Raji (cell line): ENCODE measurements around the gene CA11.
A peak's percentile ranks its signal among the peaks of the same experiment; 100 is the strongest.

Source experiments
- POLR2A ChIP-seq: IDR thresholded peaks from 2 replicates; pipeline ENCODE4 v1.6.1; 2011; ENCODE audit warnings: low read depth, low read length, control low read depth; ENCODE audit not compliant: insufficient read depth

CA11 gene

GRCh38 chr19:48671446-48671995 is 25.5 kb upstream of the CA11 start:
- TF ChIP-seq POLR2A = no peak

- no peak for TF ChIP-seq POLR2A
These were observed 24.9 kb upstream of the CA11 start for GRCh38 chr19:48670699-48671445.

- TF ChIP-seq POLR2A = no peak
These were observed 24.1 kb upstream of the CA11 start for GRCh38 chr19:48669903-48670668.

GRCh38 chr19:48668761-48669160 is 22.8 kb upstream of the CA11 start:
- TF ChIP-seq POLR2A = no peak

GRCh38 chr19:48668332-48668731 is 22.3 kb upstream of the CA11 start:
- TF ChIP-seq POLR2A = no peak

- TF ChIP-seq POLR2A = no peak
These were observed 19.8 kb upstream of the CA11 start for GRCh38 chr19:48665786-48666185.

- TF ChIP-seq POLR2A = no peak
These were observed 18.5 kb upstream of the CA11 start for GRCh38 chr19:48664476-48664875.

- TF ChIP-seq POLR2A = no peak
These were observed 17.7 kb upstream of the CA11 start for GRCh38 chr19:48663667-48664066.

- no peak for TF ChIP-seq POLR2A
These were observed 15.7 kb upstream of the CA11 start for GRCh38 chr19:48661711-48662090.

GRCh38 chr19:48660852-48661710 is 15.1 kb upstream of the CA11 start:
- peak; percentile 61 for TF ChIP-seq POLR2A

- no peak for TF ChIP-seq POLR2A
These were observed 13.8 kb upstream of the CA11 start for GRCh38 chr19:48659768-48660167.

DNA sequence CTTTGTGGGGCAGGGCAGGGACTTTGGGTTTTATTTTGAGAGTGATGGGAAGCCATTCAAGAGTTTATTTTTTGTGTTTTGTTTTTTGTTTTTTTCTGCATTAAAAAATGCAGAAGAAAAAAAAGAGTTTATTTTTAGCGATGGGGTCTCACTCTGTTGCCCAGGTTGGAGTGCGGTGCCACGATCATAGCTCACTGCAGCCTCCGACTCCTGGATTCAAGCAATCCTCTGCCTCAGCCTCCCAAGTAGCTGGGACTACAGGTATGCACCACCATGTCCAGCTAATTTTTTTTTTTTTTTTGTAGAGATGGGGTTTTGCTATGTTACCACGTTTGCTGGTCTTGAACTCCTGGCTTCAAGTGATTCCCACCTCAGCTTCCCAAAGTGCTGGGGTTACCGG is 12.5 kb upstream of the CA11 start:
- TF ChIP-seq POLR2A = no peak

DNA sequence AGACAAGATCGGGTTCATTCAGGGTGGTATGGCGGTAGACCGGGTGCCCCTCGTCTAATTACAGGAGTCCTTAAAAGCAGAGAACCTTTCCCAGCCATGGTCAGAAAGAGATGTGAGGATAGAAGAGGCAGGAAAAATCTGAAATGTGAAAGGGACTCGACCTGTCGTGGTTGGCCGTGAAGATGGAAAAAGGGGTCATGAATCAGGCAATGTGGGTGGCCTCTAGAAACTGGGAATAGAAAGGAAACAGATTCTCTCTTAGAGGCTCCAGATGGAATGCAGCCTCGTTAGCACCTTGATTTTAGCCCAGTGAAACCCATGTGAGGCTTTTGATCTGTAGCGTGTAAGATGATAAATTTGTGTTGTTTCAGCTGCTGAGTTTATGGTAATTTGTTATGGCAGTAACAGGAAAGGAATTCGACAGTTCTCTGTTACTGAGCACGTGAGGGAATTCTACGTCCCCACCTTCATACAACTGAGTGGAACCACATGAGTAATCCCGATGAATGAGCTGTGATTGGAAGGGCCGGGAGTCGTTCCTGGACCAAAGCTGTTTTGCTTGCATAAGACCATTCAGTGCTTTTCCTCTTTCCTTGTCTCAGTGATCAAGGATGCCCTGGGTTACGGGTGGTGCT is 11.0 kb upstream of the CA11 start:
- no peak for TF ChIP-seq POLR2A

DNA sequence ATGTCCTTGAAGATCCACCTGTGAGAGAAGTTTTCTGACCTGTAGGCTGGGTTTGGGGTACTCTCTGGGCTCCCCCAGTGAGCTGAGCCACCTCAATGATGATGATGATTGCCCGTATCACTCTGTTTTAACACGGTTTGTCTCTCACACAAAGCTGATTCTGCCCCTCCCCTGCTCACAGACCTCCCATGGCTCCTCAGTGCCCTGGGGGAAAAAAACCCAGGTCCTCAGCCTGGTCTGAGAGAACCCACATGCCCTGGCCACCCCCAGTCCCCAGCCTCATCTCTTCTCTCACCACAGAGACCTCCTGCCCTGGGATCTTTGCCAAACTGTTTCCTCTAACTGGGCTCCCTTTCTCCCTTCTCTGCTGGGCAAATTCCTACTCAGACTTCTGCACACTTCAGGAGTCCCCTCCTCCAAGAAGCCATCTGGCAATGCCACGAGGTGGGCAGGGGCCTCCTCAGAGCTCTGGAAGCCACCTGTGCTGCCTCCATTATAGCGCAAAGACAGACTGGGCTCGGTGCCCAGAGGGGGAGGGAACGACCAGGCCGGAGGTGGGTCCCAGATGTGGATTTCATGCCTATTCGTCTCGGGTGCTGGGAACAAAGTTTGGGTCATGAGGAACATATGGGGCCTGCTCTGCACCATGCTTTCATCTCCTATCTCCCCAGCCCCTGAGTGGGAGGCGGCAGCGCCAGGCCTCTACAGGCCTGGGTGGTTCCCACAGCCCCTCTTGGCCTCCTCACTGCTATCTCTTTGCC is 8.5 kb upstream of the CA11 start:
- TF ChIP-seq POLR2A = no peak
